HepG2 (cell line): ENCODE measurements around the gene ARHGEF3. TPM values are rescaled to one million over a fixed set of nuclear protein-coding genes. Genes with fewer than 3 reads are reported as not detected.
A peak's percentile ranks its signal among the peaks of the same experiment; 100 is the strongest.

Experiments
- ATAC-seq: fragments of 200-7000 bp; cut with Tn5 transposase; 3 replicates; pipeline ENCODE4 v1.9.1; 2020; ENCODE audit warnings: mild to moderate bottlenecking, moderate library complexity
- Bru-seq: library from RNA; stranded (reverse); fragments of 400-500 nt; gene quantifications from one replicate; lab custom pipeline; 2021; lab: Mats Ljungman, UMichigan
- BruChase-seq, 2 experiments: library from RNA; stranded (reverse); fragments of 400-500 nt; gene quantifications; one replicate each; lab custom pipeline; 2021; lab: Mats Ljungman, UMichigan
- BruUV-seq: library from RNA; stranded (reverse); fragments of 400-500 nt; replicated peaks from 2 replicates; lab custom pipeline; 2021; lab: Mats Ljungman, UMichigan
- CTCF ChIA-PET: fragments of 300-600 bp; formaldehyde crosslinking; extraction: SDS; loops from one replicate; lab custom pipeline; 2021; ENCODE audit warnings: low total read pairs, inconsistent platforms, low intra/inter-chr PET ratio; lab: Yijun Ruan, JAX
- POLR2A ChIA-PET: fragments of 350-600 bp; sonication (Branson Sonifier 250); formaldehyde crosslinking; loops from one replicate; lab custom pipeline; 2020; ENCODE audit warnings: antibody characterized with exemption, inconsistent platforms; lab: Yijun Ruan, JAX
- DNase-seq: peaks from one replicate; pipeline ENCODE4 v3.0.0-alpha.2; 2015; ENCODE audit warnings: low spot score
- FAIRE-seq: peaks from 3 replicates; lab custom pipeline; 2011; peaks lifted over from hg19 to GRCh38; lab: Jason Lieb, UNC
- H2AFZ ChIP-seq: one replicate; pipeline ENCODE4 v1.6.1; 2011; ENCODE audit warnings: low read length, inconsistent platforms
- H3K27ac ChIP-seq: fragments of 300-600 bp; 3 replicates; pipeline ENCODE4 v1.8.0; 2011; ENCODE audit warnings: mixed run types, mild to moderate bottlenecking, mixed read lengths, low read length, inconsistent platforms; ENCODE audit not compliant: insufficient read depth; ENCODE audit errors: extremely low read length
- H3K27me3 ChIP-seq, 2 experiments: fragments of 200-600 bp in 1 of 2; 2 replicates in 1 of 2; 3 replicates in 1 of 2; pipeline versions ENCODE4 v1.6.0 to v1.8.0; 2011; ENCODE audit warnings: low read length in 2 of 2, mild to moderate bottlenecking in 2 of 2, moderate library complexity in 2 of 2, inconsistent platforms in 1 of 2; ENCODE audit not compliant: insufficient read depth in 2 of 2, control insufficient read depth in 1 of 2
- H3K36me3 ChIP-seq, 2 experiments: fragments of 200-600 bp in 1 of 2; replicated peaks in 1 of 2; 2 replicates in 1 of 2; 3 replicates in 1 of 2; pipeline versions ENCODE4 v1.5.1 to v1.8.0; 2011; ENCODE audit warnings: low read length in 2 of 2, inconsistent platforms in 1 of 2; ENCODE audit not compliant: insufficient read depth in 2 of 2, control insufficient read depth in 1 of 2
- H3K4me1 ChIP-seq: 2 replicates; pipeline ENCODE4 v1.5.1; 2012; ENCODE audit warnings: low read length, inconsistent platforms; ENCODE audit not compliant: insufficient read depth
- H3K4me2 ChIP-seq: 2 replicates; pipeline ENCODE4 v1.6.0; 2011; ENCODE audit warnings: low read depth, low read length, inconsistent platforms
- H3K4me3 ChIP-seq, 3 experiments: fragments of 200-600 bp in 1 of 3; sonication (generic), shearing (Covaris generic) in 1 of 3; replicated peaks in 1 of 3; 2 replicates each; pipeline ENCODE4 v1.5.1; 2011 to 2016; ENCODE audit warnings: low read length in 3 of 3, inconsistent platforms in 2 of 3, low read depth in 2 of 3, mild to moderate bottlenecking in 2 of 3, control low read depth in 1 of 3, mixed read lengths in 1 of 3; ENCODE audit not compliant: insufficient read depth in 1 of 3
- H3K79me2 ChIP-seq: one replicate; pipeline ENCODE4 v1.6.1; 2011; ENCODE audit warnings: low read length, inconsistent platforms; ENCODE audit not compliant: insufficient read depth
- H3K9ac ChIP-seq: 2 replicates; pipeline ENCODE4 v1.6.0; 2011; ENCODE audit warnings: mild to moderate bottlenecking, low read depth, low read length, inconsistent platforms; ENCODE audit not compliant: insufficient read depth
- H3K9me3 ChIP-seq: 2 replicates; pipeline ENCODE4 v1.5.1; 2012; ENCODE audit warnings: mild to moderate bottlenecking, low read length
- H4K20me1 ChIP-seq: 2 replicates; pipeline ENCODE4 v1.6.0; 2011; ENCODE audit warnings: inconsistent platforms, mild to moderate bottlenecking, low read length, moderate library complexity; ENCODE audit not compliant: insufficient read depth
- BCL6 ChIP-seq: IDR thresholded peaks from 2 replicates; pipeline ENCODE4 v1.6.1; 2016; ENCODE audit warnings: missing genetic modification reagents, missing compliant biosample characterization
- DBP ChIP-seq: sonication (generic); formaldehyde crosslinking; IDR thresholded peaks from 2 replicates; pipeline ENCODE4 v1.4.0; 2020; ENCODE audit warnings: missing genetic modification reagents; ENCODE audit errors: not compliant biosample characterization
- POLR2A ChIP-seq, 2 experiments: IDR thresholded peaks; 2 replicates each; pipeline ENCODE4 v1.6.1; 2011; ENCODE audit warnings: low read depth in 2 of 2, low read length in 2 of 2, mild to moderate bottlenecking in 1 of 2, moderate library complexity in 1 of 2; ENCODE audit not compliant: insufficient read depth in 1 of 2
- RXRA ChIP-seq: sonication (generic); formaldehyde crosslinking; IDR thresholded peaks from 2 replicates; pipeline ENCODE4 v1.5.1; 2020; ENCODE audit warnings: missing genetic modification reagents
- TARDBP ChIP-seq: sonication (generic); formaldehyde crosslinking; IDR thresholded peaks from 2 replicates; pipeline ENCODE4 v1.8.0; 2022; ENCODE audit warnings: mild to moderate bottlenecking, missing genetic modification reagents
- TBX3 ChIP-seq: fragments of 450-650 bp; IDR thresholded peaks from 2 replicates; pipeline ENCODE4 v1.6.1; 2017; ENCODE audit warnings: antibody characterized with exemption, mild to moderate bottlenecking, inconsistent platforms, borderline replicate concordance
- ZNF253 ChIP-seq: sonication (generic); formaldehyde crosslinking; IDR thresholded peaks from 2 replicates; pipeline ENCODE4 v1.8.0; 2022; ENCODE audit warnings: mild to moderate bottlenecking, missing genetic modification reagents, borderline replicate concordance
- ZNF547 ChIP-seq: sonication (generic); formaldehyde crosslinking; IDR thresholded peaks from 2 replicates; pipeline ENCODE4 v1.5.1; 2020; ENCODE audit warnings: mild to moderate bottlenecking, missing genetic modification reagents
- ZNF709 ChIP-seq: sonication (generic); formaldehyde crosslinking; IDR thresholded peaks from 2 replicates; pipeline ENCODE4 v1.5.0; 2020; ENCODE audit warnings: mild to moderate bottlenecking, missing genetic modification reagents
- ZNF749 ChIP-seq: sonication (generic); formaldehyde crosslinking; IDR thresholded peaks from 2 replicates; pipeline ENCODE4 v1.8.0; 2022; ENCODE audit warnings: mild to moderate bottlenecking, missing genetic modification reagents, moderate library complexity, borderline replicate concordance
- WGBS: methylation state at CpG from one replicate; pipeline ENCODE4 v1.1.6; 2017; ENCODE audit warnings: low lambda C conversion rate; 5-methylcytosine and 5-hydroxymethylcytosine counted together
- in situ Hi-C: cut with HindIII; loops from 2 replicates; pipeline ENCODE4 v1.10.0; 2017; ENCODE audit warnings: low pct_unique_long_range_greater_than_20kb; ENCODE audit not compliant: extremely low pct_ligation_motif_present
- intact Hi-C: fragments of 100-400 bp; cut with micrococcal nuclease; formaldehyde crosslinking; loops from one replicate; pipeline ENCODE4 v1.10.0; 2022; ENCODE audit not compliant: unreplicated experiment
- long read RNA-seq, 2 experiments: library from RNA in 1 of 2; library from polyadenylated mRNA in 1 of 2; stranded (forward) in 1 of 2; unstranded in 1 of 2; transcript quantifications; one replicate each; pipeline ENCODE4 v2.0.0, GENCODE V29; 2019 to 2022
- polyA minus RNA-seq, 3 experiments: library from RNA; depleted of rRNA, polyadenylated mRNA; stranded (reverse); fragments of >200 nt; gene quantifications; 2 replicates each; pipeline ENCODE4 v1.2.3, GENCODE V29; 2011; ENCODE audit warnings: low replicate concordance in 1 of 3
- polyA plus RNA-seq, 8 experiments: library from polyadenylated mRNA; depleted of rRNA in 3 of 8; stranded (reverse) in 7 of 8; unstranded in 1 of 8; fragments of >200 nt; fragmentation: Illumina TruSeq in 4 of 8; extraction: Trizol in 4 of 8; gene quantifications; 2 replicates each; pipeline versions ENCODE4 v1.2.1 to v1.2.3, GENCODE V29; 2011 to 2016; ENCODE audit warnings: low read depth in 4 of 8, missing spikeins in 1 of 8, mixed read lengths in 1 of 8; ENCODE audit not compliant: insufficient read depth in 1 of 8
- total RNA-seq, 5 experiments: library from RNA; depleted of rRNA; stranded (reverse); fragments of >200 nt; fragmentation: Illumina TruSeq; extraction: Trizol; gene quantifications; 2 replicates each; pipeline ENCODE4 v1.2.3, GENCODE V29; 2016; ENCODE audit warnings: low read depth in 1 of 5
- TF ChIP-seq, protein P1 (sequence below): sonication (generic); formaldehyde crosslinking; IDR thresholded peaks from 2 replicates; pipeline ENCODE4 v1.4.0; 2020; ENCODE audit warnings: missing genetic modification reagents

The ARHGEF3 gene, protein sequence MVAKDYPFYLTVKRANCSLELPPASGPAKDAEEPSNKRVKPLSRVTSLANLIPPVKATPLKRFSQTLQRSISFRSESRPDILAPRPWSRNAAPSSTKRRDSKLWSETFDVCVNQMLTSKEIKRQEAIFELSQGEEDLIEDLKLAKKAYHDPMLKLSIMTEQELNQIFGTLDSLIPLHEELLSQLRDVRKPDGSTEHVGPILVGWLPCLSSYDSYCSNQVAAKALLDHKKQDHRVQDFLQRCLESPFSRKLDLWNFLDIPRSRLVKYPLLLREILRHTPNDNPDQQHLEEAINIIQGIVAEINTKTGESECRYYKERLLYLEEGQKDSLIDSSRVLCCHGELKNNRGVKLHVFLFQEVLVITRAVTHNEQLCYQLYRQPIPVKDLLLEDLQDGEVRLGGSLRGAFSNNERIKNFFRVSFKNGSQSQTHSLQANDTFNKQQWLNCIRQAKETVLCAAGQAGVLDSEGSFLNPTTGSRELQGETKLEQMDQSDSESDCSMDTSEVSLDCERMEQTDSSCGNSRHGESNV
- total RNA-seq (2016; rRNA removed; fragmentation: Illumina TruSeq; extraction: Trizol) (23.1 and 32.8 TPM in 2 replicates), polyA plus RNA-seq (2011; rRNA removed) (10.3 and 14.8 TPM in 2 replicates), polyA minus RNA-seq (2011; rRNA and poly(A)+ RNA removed; ENCODE audit: low replicate concordance) (11.4 and 21.5 TPM in 2 replicates), Bru-seq, nascent RNA (percentile 63 among the genes with signal in this experiment), BruChase-seq, experiment 1, labeled RNA remaining after a 6-hour chase (percentile 47 among the genes with signal in this experiment), BruChase-seq, experiment 2, labeled RNA remaining after a 2-hour chase (percentile 53 among the genes with signal in this experiment)
- 4.0 TPM in 2 replicates for total RNA-seq (2016; cell fraction: cytosol; rRNA removed; fragmentation: Illumina TruSeq; extraction: Trizol; ENCODE audit: low read depth)
- total RNA-seq (2016; cell fraction: insoluble cytoplasmic fraction; rRNA removed; fragmentation: Illumina TruSeq; extraction: Trizol): 21.8 and 28.1 TPM in 2 replicates
- 17.0 and 18.1 TPM in 2 replicates for total RNA-seq (2016; cell fraction: membrane; rRNA removed; fragmentation: Illumina TruSeq; extraction: Trizol)
- 24.9 and 26.4 TPM in 2 replicates for total RNA-seq (2016; cell fraction: nucleus; rRNA removed; fragmentation: Illumina TruSeq; extraction: Trizol)
- polyA plus RNA-seq (2011; cell fraction: cytosol; rRNA removed): 9.2 and 9.4 TPM in 2 replicates
- 10.3 and 12.6 TPM in 2 replicates for polyA plus RNA-seq (2011; cell fraction: nucleus; rRNA removed)
- polyA plus RNA-seq (2012): 9.0 and 10.3 TPM in 2 replicates
- polyA plus RNA-seq (2016; cell fraction: cytosol; fragmentation: Illumina TruSeq; extraction: Trizol; ENCODE audit: low read depth): 2.0 and 2.2 TPM in 2 replicates
- 29.1 and 30.2 TPM in 2 replicates for polyA plus RNA-seq (2016; cell fraction: insoluble cytoplasmic fraction; fragmentation: Illumina TruSeq; extraction: Trizol; ENCODE audit: low read depth)
- polyA plus RNA-seq (2016; cell fraction: membrane; fragmentation: Illumina TruSeq; extraction: Trizol; ENCODE audit: low read depth): 7.6 and 8.1 TPM in 2 replicates
- polyA plus RNA-seq (2016; cell fraction: nucleus; fragmentation: Illumina TruSeq; extraction: Trizol; ENCODE audit: insufficient read depth, low read depth): 19.5 and 19.8 TPM in 2 replicates
- polyA minus RNA-seq (2011; cell fraction: cytosol; rRNA and poly(A)+ RNA removed): 14.4 and 17.7 TPM in 2 replicates
- 21.6 and 31.8 TPM in 2 replicates for polyA minus RNA-seq (2011; cell fraction: nucleus; rRNA and poly(A)+ RNA removed)
- long read RNA-seq, experiment 1, partial matches to known transcripts: 6 of 15 reads
- long read RNA-seq, experiment 1, other reads (novel, unspliced or antisense): 6 of 15 reads
- long read RNA-seq, experiment 2, transcript ARHGEF3-201 (10 exons, 3,602 nt): major isoform, 6 of 29 reads
- long read RNA-seq, experiment 2, partial matches to known transcripts: 1 of 29 reads
- long read RNA-seq, experiment 2, other reads (novel, unspliced or antisense): 22 of 29 reads

GRCh38 chr3:56801662-56802377, at the start of gene ARHGEF3:
TSS of gene ARHGEF3 (minus strand) at chr3:56801949. CDS start at chr3:56801798, 151 bp downstream.
- no peaks in the 10 kb centered on the region; the same call in 1 of the 2 replicates for H4K20me1 ChIP-seq
- in situ Hi-C loops: no loop called here
- peak; percentile 92 for ATAC-seq
- H2AFZ ChIP-seq: no peak within 1 kb of the TSS
- WGBS: 3% methylated on average over 22 of the region's 60 CpGs
- DNase-seq: peak; percentile 76
- peak within 1 kb of the TSS; percentile 71 to 96 (median 85) for H3K4me3 ChIP-seq
- H3K79me2 ChIP-seq: peaks cover 48% of the 10 kb centered on the region
- no peaks in the 10 kb centered on the region; a peak in 1 of 5 replicates for H3K27me3 ChIP-seq
- BruUV-seq: no TSS peak
- no peaks in the 10 kb centered on the region for H3K36me3 ChIP-seq
- CTCF ChIA-PET: interaction anchor here (5.5 kb wide), 1 partner anchor 99 kb away, joined by 38 read pairs; no protein-coding TSS in a partner anchor
- peak within 1 kb of the TSS; percentile 61 for H3K9ac ChIP-seq
- peaks cover 53% of the 10 kb centered on the region for H3K4me1 ChIP-seq
- POLR2A ChIA-PET: interaction anchor here (0.6 to 5.0 kb wide), 13 partner anchors 8 to 190 kb away, joined by 3 to 42 read pairs (median 5); partner anchors contain the start of gene TASOR
- peak within 1 kb of the TSS; percentile 91 for H3K4me2 ChIP-seq
- no peaks in the 10 kb centered on the region for H3K9me3 ChIP-seq
- no peak for FAIRE-seq
- intact Hi-C loops: loop anchor here (1.0 to 5.0 kb wide), 3 partner anchors 17 to 187 kb away; no protein-coding TSS in a partner anchor
- H3K27ac ChIP-seq: peak within 1 kb of the TSS; percentile 47
- TF ChIP-seq ZNF253 (CRISPR knock-in tag) (no peak), RXRA (CRISPR knock-in tag) (peak; percentile 5; the same call in 1 of the 2 replicates), TBX3 (0 out of 2 replicates have a peak, but pooled peaks have one; percentile 21), POLR2A (IDR thresholded peaks at IDR 0.05; ENCODE audit: insufficient read depth in 1 of 2, low read depth in 2 of 2, low read length in 2 of 2) (peak; percentile 36 to 73), ZNF749 (CRISPR knock-in tag) (peak; percentile 91), ZNF709 (CRISPR knock-in tag) (peak; percentile 58; the same call in 1 of the 2 replicates), DBP (CRISPR knock-in tag) (no peak), ZNF547 (CRISPR knock-in tag) (peak; percentile 85), BCL6 (CRISPR knock-in tag) (peak; percentile 19; the same call in 1 of the 2 replicates), TARDBP (CRISPR knock-in tag) (no peak; the same call in 1 of the 2 replicates)
- TF ChIP-seq, protein P1, sequence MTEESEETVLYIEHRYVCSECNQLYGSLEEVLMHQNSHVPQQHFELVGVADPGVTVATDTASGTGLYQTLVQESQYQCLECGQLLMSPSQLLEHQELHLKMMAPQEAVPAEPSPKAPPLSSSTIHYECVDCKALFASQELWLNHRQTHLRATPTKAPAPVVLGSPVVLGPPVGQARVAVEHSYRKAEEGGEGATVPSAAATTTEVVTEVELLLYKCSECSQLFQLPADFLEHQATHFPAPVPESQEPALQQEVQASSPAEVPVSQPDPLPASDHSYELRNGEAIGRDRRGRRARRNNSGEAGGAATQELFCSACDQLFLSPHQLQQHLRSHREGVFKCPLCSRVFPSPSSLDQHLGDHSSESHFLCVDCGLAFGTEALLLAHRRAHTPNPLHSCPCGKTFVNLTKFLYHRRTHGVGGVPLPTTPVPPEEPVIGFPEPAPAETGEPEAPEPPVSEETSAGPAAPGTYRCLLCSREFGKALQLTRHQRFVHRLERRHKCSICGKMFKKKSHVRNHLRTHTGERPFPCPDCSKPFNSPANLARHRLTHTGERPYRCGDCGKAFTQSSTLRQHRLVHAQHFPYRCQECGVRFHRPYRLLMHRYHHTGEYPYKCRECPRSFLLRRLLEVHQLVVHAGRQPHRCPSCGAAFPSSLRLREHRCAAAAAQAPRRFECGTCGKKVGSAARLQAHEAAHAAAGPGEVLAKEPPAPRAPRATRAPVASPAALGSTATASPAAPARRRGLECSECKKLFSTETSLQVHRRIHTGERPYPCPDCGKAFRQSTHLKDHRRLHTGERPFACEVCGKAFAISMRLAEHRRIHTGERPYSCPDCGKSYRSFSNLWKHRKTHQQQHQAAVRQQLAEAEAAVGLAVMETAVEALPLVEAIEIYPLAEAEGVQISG (CRISPR knock-in tag): peak; percentile 60
